Measurements from ENCODE around the gene MTOR. TPM values are rescaled to one million over a fixed set of nuclear protein-coding genes. Genes with fewer than 3 reads are reported as not detected.
A peak's percentile ranks its signal among the peaks of the same experiment; 100 is the strongest.

MTOR gene
- total and polyA plus RNA-seq, 10 of the 15 experiments (the other 5 are each of a cell fraction or from before 2014, with no cell fraction given) = 6.6 to 41.8 (median 29.8) TPM

- no peak for TF ChIP-seq MAX (IDR thresholded peaks at IDR 0.05; ENCODE audit: low read depth, low read length)
- peak; percentile 87 for TF ChIP-seq CBX5 (IDR thresholded peaks at IDR 0.05; ENCODE audit: low read depth)
- TF ChIP-seq BHLHE40 (IDR thresholded peaks at IDR 0.05; ENCODE audit: borderline replicate concordance in 1 of 2, low read depth in 2 of 2, low read length in 1 of 2) = 0 out of 4 replicates have a peak, but pooled peaks of 1 of the 2 experiments have one; percentile 14
- TF ChIP-seq MYB (IDR thresholded peaks at IDR 0.05; ENCODE audit: borderline replicate concordance, low read depth, low read length) = no peak
- no peak for TF ChIP-seq FOXM1 (IDR thresholded peaks at IDR 0.05; ENCODE audit: low read depth, low read length)
- peak; percentile 52 for TF ChIP-seq NBN (IDR thresholded peaks at IDR 0.05)
- TF ChIP-seq POLR2A (IDR thresholded peaks at IDR 0.05; ENCODE audit: low read depth, low read length) = peak; percentile 90
- peak; percentile 100 for TF ChIP-seq GABPA (IDR thresholded peaks at IDR 0.05; ENCODE audit: low read depth)
- peak; percentile 81 for TF ChIP-seq PML (IDR thresholded peaks at IDR 0.05; ENCODE audit: low read length)
- TF ChIP-seq CHD1 (IDR thresholded peaks at IDR 0.05; ENCODE audit: low read depth, low read length) = no peak
- TF ChIP-seq, protein P1, sequence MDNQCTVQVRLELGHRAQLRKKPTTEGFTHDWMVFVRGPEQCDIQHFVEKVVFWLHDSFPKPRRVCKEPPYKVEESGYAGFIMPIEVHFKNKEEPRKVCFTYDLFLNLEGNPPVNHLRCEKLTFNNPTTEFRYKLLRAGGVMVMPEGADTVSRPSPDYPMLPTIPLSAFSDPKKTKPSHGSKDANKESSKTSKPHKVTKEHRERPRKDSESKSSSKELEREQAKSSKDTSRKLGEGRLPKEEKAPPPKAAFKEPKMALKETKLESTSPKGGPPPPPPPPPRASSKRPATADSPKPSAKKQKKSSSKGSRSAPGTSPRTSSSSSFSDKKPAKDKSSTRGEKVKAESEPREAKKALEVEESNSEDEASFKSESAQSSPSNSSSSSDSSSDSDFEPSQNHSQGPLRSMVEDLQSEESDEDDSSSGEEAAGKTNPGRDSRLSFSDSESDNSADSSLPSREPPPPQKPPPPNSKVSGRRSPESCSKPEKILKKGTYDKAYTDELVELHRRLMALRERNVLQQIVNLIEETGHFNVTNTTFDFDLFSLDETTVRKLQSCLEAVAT (IDR thresholded peaks at IDR 0.05) = 0 out of 2 replicates have a peak, but pooled peaks have one; percentile 43
- no peak for TF ChIP-seq BMI1 (IDR thresholded peaks at IDR 0.05; ENCODE audit: borderline replicate concordance)
- TF ChIP-seq, protein P2, sequence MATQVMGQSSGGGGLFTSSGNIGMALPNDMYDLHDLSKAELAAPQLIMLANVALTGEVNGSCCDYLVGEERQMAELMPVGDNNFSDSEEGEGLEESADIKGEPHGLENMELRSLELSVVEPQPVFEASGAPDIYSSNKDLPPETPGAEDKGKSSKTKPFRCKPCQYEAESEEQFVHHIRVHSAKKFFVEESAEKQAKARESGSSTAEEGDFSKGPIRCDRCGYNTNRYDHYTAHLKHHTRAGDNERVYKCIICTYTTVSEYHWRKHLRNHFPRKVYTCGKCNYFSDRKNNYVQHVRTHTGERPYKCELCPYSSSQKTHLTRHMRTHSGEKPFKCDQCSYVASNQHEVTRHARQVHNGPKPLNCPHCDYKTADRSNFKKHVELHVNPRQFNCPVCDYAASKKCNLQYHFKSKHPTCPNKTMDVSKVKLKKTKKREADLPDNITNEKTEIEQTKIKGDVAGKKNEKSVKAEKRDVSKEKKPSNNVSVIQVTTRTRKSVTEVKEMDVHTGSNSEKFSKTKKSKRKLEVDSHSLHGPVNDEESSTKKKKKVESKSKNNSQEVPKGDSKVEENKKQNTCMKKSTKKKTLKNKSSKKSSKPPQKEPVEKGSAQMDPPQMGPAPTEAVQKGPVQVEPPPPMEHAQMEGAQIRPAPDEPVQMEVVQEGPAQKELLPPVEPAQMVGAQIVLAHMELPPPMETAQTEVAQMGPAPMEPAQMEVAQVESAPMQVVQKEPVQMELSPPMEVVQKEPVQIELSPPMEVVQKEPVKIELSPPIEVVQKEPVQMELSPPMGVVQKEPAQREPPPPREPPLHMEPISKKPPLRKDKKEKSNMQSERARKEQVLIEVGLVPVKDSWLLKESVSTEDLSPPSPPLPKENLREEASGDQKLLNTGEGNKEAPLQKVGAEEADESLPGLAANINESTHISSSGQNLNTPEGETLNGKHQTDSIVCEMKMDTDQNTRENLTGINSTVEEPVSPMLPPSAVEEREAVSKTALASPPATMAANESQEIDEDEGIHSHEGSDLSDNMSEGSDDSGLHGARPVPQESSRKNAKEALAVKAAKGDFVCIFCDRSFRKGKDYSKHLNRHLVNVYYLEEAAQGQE (IDR thresholded peaks at IDR 0.05; ENCODE audit: low read depth, low read length) = no peak
- no peak; the same call in 1 of the 2 replicates for TF ChIP-seq SMC3 (IDR thresholded peaks at IDR 0.05; ENCODE audit: borderline replicate concordance, low read length)
- TF ChIP-seq NR2C2 (IDR thresholded peaks at IDR 0.05; ENCODE audit: borderline replicate concordance, control insufficient read depth, insufficient read length, low read depth) = no peak
- 0 out of 2 replicates have a peak, but pooled peaks have one; percentile 19 for TF ChIP-seq GATAD2B (conservative IDR thresholded peaks at IDR 0.05; ENCODE audit: low read depth)
- TF ChIP-seq CHD4 (IDR thresholded peaks at IDR 0.05) = no peak
- peak; percentile 7 to 63; a peak in 1 of 3 replicates for TF ChIP-seq EGR1 (IDR thresholded peaks at IDR 0.05; ENCODE audit: borderline replicate concordance in 1 of 2, low read depth in 2 of 2, low read length in 2 of 2)
- TF ChIP-seq NFYA (IDR thresholded peaks at IDR 0.05; ENCODE audit: borderline replicate concordance, low read depth, low read length) = peak; percentile 50; the same call in 1 of the 2 replicates
- TF ChIP-seq, protein P3, sequence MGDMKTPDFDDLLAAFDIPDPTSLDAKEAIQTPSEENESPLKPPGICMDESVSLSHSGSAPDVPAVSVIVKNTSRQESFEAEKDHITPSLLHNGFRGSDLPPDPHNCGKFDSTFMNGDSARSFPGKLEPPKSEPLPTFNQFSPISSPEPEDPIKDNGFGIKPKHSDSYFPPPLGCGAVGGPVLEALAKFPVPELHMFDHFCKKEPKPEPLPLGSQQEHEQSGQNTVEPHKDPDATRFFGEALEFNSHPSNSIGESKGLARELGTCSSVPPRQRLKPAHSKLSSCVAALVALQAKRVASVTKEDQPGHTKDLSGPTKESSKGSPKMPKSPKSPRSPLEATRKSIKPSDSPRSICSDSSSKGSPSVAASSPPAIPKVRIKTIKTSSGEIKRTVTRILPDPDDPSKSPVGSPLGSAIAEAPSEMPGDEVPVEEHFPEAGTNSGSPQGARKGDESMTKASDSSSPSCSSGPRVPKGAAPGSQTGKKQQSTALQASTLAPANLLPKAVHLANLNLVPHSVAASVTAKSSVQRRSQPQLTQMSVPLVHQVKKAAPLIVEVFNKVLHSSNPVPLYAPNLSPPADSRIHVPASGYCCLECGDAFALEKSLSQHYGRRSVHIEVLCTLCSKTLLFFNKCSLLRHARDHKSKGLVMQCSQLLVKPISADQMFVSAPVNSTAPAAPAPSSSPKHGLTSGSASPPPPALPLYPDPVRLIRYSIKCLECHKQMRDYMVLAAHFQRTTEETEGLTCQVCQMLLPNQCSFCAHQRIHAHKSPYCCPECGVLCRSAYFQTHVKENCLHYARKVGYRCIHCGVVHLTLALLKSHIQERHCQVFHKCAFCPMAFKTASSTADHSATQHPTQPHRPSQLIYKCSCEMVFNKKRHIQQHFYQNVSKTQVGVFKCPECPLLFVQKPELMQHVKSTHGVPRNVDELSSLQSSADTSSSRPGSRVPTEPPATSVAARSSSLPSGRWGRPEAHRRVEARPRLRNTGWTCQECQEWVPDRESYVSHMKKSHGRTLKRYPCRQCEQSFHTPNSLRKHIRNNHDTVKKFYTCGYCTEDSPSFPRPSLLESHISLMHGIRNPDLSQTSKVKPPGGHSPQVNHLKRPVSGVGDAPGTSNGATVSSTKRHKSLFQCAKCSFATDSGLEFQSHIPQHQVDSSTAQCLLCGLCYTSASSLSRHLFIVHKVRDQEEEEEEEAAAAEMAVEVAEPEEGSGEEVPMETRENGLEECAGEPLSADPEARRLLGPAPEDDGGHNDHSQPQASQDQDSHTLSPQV (IDR thresholded peaks at IDR 0.05) = no peak
- TF ChIP-seq SREBF1 (IDR thresholded peaks at IDR 0.05; ENCODE audit: low read length) = peak; percentile 61; the same call in 1 of the 2 replicates
Measured at GRCh38 chr1:11262171-11263049, at the start of gene MTOR (continued).
